WI38 (cell line): Measurements from ENCODE around the gene WARS2.
"Not testable (repeated sequence)": the region's sequence is repeated elsewhere in the genome, so short reads cannot be mapped to it uniquely, and the experiment has no call there.

Experiments used
- H3K4me3 ChIP-seq: 2 replicates; pipeline ENCODE4 v1.5.1; 2011; ENCODE audit warnings: low read depth, mild to moderate bottlenecking, control low read depth, low read length
- TF ChIP-seq, protein P1 (sequence below): IDR thresholded peaks from 2 replicates; pipeline ENCODE4 v1.5.1; 2012; ENCODE audit warnings: low read depth, mild to moderate bottlenecking, control low read depth, low read length

WARS2 gene

GRCh38 chr1:119136401-119136800, 4.1 kb downstream of the WARS2 start:
- TF ChIP-seq, protein P1, sequence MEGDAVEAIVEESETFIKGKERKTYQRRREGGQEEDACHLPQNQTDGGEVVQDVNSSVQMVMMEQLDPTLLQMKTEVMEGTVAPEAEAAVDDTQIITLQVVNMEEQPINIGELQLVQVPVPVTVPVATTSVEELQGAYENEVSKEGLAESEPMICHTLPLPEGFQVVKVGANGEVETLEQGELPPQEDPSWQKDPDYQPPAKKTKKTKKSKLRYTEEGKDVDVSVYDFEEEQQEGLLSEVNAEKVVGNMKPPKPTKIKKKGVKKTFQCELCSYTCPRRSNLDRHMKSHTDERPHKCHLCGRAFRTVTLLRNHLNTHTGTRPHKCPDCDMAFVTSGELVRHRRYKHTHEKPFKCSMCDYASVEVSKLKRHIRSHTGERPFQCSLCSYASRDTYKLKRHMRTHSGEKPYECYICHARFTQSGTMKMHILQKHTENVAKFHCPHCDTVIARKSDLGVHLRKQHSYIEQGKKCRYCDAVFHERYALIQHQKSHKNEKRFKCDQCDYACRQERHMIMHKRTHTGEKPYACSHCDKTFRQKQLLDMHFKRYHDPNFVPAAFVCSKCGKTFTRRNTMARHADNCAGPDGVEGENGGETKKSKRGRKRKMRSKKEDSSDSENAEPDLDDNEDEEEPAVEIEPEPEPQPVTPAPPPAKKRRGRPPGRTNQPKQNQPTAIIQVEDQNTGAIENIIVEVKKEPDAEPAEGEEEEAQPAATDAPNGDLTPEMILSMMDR, result no peak
- no peak overlapping the region for H3K4me3 ChIP-seq

DNA sequence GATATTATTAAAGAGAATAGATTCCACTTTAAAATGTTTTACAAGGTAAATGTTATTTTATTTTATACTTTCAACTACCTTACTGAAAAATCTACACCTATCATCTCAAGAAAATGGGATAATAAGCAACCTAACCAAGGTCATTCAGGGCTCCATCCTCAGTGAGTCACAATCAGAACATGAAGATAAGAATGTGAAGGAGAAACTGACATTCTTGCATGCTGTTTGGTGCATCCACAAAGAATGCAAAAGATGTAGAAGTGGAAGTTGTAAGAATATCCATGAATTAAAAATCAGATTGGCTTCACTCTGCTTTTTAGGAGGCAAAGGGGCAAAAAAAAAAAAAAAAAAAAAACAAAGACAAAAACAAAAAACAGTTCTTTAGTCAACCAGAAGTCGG, 6.5 kb downstream of the WARS2 start:
- H3K4me3 ChIP-seq, result no peak overlapping the region
- TF ChIP-seq, protein P1, result no peak

GRCh38 chr1:119132179-119132578, 8.3 kb downstream of the WARS2 start:
- TF ChIP-seq, protein P1, result no peak
- H3K4me3 ChIP-seq, result no peak overlapping the region

GRCh38 chr1:119125874-119126273, 14.6 kb downstream of the WARS2 start:
- no peak overlapping the region for H3K4me3 ChIP-seq
- TF ChIP-seq, protein P1, result no peak

DNA sequence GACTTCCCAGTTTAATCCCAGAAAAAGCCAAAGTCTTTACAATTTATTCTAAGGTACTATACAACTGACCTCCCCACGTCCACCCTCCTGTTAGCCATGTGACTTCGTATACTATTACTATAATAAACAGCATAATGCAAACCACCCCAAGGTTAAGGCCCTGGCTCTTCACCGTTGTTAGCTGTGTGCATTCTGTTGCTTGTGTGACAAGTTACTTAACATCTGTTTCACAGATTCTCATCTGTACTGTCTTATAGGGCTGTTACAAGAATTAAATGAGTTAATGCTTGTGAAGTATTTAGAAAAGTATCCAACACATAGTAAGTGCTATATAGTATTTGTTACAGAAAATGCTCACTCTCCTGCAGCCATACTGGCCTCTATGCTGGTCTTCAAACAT, 15.7 kb downstream of the WARS2 start:
- H3K4me3 ChIP-seq, result no peak overlapping the region
- TF ChIP-seq, protein P1, result no peak

DNA sequence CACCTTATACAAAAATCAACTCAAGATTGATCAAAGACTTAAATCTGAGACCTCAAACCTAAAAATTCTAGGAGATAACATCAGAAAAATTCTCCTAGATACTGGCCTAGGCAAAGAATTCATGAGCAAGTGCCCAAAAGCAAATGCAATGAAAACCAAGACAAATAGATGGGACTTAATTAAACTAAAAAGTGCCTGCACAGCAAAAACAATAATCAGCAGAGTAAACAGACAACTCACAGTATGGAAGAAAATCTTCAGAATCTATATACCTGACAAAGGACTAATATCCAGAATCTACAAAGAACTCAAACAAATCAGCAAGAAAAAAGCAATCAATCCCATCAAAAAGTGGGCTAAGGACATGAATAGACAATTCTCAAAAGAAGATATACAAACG, 18.6 kb downstream of the WARS2 start:
- H3K4me3 ChIP-seq, result not testable (repeated sequence)

GRCh38 chr1:119116725-119117124, 23.7 kb downstream of the WARS2 start:
- TF ChIP-seq, protein P1, result no peak
- no peak overlapping the region for H3K4me3 ChIP-seq

GRCh38 chr1:119115736-119116135, 24.7 kb downstream of the WARS2 start:
- TF ChIP-seq, protein P1, result no peak

More at GRCh38 chr1:119115736-119116135, 24.7 kb downstream of the WARS2 start:
- no peak overlapping the region for H3K4me3 ChIP-seq
